ENCODE results near the gene GRHPR.

- TF ChIP-seq POLR2A (IDR thresholded peaks at IDR 0.05; ENCODE audit: low read length) (no peak), GATA1 (IDR thresholded peaks at IDR 0.05; ENCODE audit: low read depth, low read length) (no peak)
These were observed 47.6 kb upstream of the GRHPR start for GRCh38 chr9:37374892-37375291.

Measured in erythroblast (primary cell).